ENCODE measurements around the gene GAS2L1.

GAS2L1 gene

DNA sequence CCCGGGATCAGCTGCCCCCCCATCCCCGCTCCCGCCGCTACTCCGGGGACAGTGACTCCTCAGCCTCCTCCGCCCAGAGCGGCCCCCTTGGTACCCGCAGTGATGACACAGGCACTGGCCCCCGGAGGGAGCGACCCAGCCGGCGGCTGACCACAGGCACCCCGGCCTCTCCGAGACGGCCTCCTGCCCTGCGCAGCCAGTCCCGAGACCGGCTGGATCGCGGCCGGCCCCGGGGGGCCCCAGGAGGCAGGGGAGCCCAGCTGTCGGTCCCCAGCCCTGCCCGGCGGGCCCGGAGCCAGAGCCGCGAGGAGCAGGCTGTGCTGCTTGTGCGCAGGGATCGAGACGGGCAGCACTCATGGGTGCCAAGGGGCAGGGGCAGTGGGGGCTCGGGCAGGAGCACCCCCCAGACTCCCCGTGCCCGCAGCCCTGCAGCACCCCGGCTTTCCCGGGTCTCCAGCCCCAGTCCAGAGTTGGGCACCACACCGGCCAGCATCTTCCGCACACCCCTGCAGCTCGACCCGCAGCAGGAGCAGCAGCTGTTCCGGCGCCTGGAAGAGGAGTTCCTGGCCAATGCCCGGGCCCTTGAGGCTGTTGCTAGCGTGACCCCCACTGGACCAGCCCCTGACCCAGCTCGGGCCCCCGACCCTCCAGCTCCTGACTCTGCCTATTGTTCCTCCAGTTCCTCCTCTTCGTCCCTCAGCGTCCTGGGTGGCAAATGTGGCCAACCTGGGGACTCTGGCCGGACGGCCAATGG, 5.2 kb downstream of the GAS2L1 start:
- no peak overlapping the region for H3K4me3 ChIP-seq (ENCODE audit: low read depth in 1 of 2, low read length in 2 of 2)
- DNase-seq (no peak), ATAC-seq (ENCODE audit: insufficient read depth, low read depth) (no peak)
- H3K9ac ChIP-seq (ENCODE audit: low read depth, low read length): no peak overlapping the region
- H3K36me3 ChIP-seq (ENCODE audit: insufficient read depth, low read length): no peaks in the 10 kb centered on the region
- H3K4me2 ChIP-seq (ENCODE audit: insufficient read depth, low read length): no peak overlapping the region
- no peak overlapping the region for H2AFZ ChIP-seq (ENCODE audit: low read depth, low read length)
- peaks cover 10% of the 10 kb centered on the region for H3K27me3 ChIP-seq (ENCODE audit: insufficient read depth, low read length, poor library complexity)
- H3K79me2 ChIP-seq (ENCODE audit: insufficient read depth, low read length): no peaks in the 10 kb centered on the region
- H3K4me1 ChIP-seq (ENCODE audit: insufficient read depth, low read length): peaks cover 20% of the 10 kb centered on the region
- H3K9me3 ChIP-seq (ENCODE audit: insufficient read depth, low read length, severe bottlenecking): no peaks in the 10 kb centered on the region
- H4K20me1 ChIP-seq (ENCODE audit: insufficient read depth, low read length): peaks cover 8% of the 10 kb centered on the region; the same call in 1 of the 2 replicates
- no peak for TF ChIP-seq EZH2 (IDR thresholded peaks at IDR 0.05; ENCODE audit: borderline replicate concordance, low read depth, low read length, severe bottlenecking)
- TF ChIP-seq, protein P1, sequence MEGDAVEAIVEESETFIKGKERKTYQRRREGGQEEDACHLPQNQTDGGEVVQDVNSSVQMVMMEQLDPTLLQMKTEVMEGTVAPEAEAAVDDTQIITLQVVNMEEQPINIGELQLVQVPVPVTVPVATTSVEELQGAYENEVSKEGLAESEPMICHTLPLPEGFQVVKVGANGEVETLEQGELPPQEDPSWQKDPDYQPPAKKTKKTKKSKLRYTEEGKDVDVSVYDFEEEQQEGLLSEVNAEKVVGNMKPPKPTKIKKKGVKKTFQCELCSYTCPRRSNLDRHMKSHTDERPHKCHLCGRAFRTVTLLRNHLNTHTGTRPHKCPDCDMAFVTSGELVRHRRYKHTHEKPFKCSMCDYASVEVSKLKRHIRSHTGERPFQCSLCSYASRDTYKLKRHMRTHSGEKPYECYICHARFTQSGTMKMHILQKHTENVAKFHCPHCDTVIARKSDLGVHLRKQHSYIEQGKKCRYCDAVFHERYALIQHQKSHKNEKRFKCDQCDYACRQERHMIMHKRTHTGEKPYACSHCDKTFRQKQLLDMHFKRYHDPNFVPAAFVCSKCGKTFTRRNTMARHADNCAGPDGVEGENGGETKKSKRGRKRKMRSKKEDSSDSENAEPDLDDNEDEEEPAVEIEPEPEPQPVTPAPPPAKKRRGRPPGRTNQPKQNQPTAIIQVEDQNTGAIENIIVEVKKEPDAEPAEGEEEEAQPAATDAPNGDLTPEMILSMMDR (IDR thresholded peaks at IDR 0.05; ENCODE audit: borderline replicate concordance, extremely low read depth, low read length, poor library complexity, severe bottlenecking): no peak
- no peak overlapping the region for H3K27ac ChIP-seq (ENCODE audit: low read length)

DNA sequence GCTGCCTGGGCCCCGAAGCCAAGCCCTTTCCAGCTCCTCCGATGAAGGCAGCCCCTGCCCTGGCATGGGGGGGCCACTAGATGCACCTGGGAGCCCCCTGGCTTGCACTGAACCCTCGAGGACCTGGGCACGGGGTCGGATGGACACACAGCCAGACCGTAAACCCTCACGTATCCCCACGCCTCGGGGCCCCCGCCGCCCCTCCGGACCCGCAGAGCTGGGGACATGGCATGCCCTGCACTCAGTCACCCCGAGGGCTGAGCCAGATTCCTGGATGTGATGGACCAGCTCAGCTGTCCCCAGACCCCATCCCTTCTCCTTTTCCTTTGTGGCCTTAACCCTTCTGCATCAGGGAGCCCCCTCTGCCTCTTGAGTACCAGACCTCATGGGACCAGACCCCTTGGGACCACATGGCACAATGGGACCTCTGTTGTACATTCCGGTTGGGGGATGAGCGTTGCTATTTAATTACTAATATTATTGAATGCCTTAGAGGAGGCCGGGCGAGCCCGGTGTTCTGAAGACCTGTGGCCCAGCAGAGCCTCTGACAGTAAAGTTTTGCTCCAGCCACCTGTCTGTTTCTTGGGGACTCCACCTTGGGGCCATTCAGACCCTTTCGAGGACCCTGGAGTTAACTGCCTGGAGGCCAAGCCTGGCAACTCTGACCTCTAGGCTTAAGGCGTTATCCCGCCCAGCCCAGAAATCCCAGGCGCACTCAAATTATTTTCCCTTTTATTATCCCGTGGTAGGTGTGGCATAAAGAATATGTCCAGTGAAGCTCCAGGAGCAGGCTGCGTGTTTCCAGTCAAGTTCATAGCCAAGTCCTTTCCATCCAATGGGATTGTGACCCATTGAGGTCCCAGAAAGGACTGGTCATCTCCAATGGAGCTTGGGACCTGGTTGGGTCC, 6.0 kb downstream of the GAS2L1 start:
- Histone ChIP-seq H3K9ac (ENCODE audit: low read depth, low read length) (no peak overlapping the region), H3K27me3 (ENCODE audit: insufficient read depth, low read length, poor library complexity) (peaks cover 9% of the 10 kb centered on the region), H3K27ac (ENCODE audit: low read length) (no peak overlapping the region), H3K4me2 (ENCODE audit: insufficient read depth, low read length) (no peak overlapping the region), H3K36me3 (ENCODE audit: insufficient read depth, low read length) (no peaks in the 10 kb centered on the region), H3K4me3 (ENCODE audit: low read depth in 1 of 2, low read length in 2 of 2) (no peak overlapping the region), H3K9me3 (ENCODE audit: insufficient read depth, low read length, severe bottlenecking) (no peaks in the 10 kb centered on the region), H4K20me1 (ENCODE audit: insufficient read depth, low read length) (peaks cover 8% of the 10 kb centered on the region; the same call in 1 of the 2 replicates), H3K4me1 (ENCODE audit: insufficient read depth, low read length) (peaks cover 15% of the 10 kb centered on the region), H3K79me2 (ENCODE audit: insufficient read depth, low read length) (no peaks in the 10 kb centered on the region), H2AFZ (ENCODE audit: low read depth, low read length) (no peak overlapping the region)
- no peak for DNase-seq
- ATAC-seq (ENCODE audit: insufficient read depth, low read depth): no peak
- no peak for TF ChIP-seq EZH2 (IDR thresholded peaks at IDR 0.05; ENCODE audit: borderline replicate concordance, low read depth, low read length, severe bottlenecking)
- TF ChIP-seq, protein P1 (IDR thresholded peaks at IDR 0.05; ENCODE audit: borderline replicate concordance, extremely low read depth, low read length, poor library complexity, severe bottlenecking): no peak

DNA sequence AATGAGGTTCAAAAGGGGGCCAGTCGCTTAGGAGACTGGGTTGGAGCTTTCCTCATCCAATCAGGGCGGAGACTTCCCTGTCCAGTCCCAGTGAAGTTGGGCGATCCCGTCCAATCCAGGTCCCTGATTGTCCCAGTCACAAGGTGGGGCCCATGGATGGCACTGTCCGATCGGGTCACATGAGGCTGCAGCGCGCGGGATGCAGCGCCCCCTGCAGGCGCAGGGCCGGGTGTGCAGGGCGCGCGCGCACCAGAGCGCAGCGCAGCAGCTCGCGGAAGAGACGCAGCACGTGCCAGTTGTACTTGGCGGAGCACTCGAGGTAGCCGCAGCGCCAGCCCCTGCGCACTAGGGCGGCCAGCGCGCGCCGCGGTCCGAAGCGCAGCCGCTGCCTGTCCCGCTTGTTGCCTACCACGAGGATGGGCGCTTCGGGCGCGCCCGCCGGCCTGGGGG, 6.7 kb downstream of the GAS2L1 start:
- Histone ChIP-seq H3K27me3 (ENCODE audit: insufficient read depth, low read length, poor library complexity) (peaks cover 9% of the 10 kb centered on the region), H3K4me1 (ENCODE audit: insufficient read depth, low read length) (peaks cover 11% of the 10 kb centered on the region; the same call in 1 of the 2 replicates)

More for the DNA sequence above, 6.7 kb downstream of the GAS2L1 start:
- no peak overlapping the region for H3K4me2 ChIP-seq (ENCODE audit: insufficient read depth, low read length)
- H2AFZ ChIP-seq (ENCODE audit: low read depth, low read length): no peak overlapping the region
- no peak for TF ChIP-seq EZH2 (IDR thresholded peaks at IDR 0.05; ENCODE audit: borderline replicate concordance, low read depth, low read length, severe bottlenecking)
- TF ChIP-seq, protein P1 (IDR thresholded peaks at IDR 0.05; ENCODE audit: borderline replicate concordance, extremely low read depth, low read length, poor library complexity, severe bottlenecking): peak; percentile 56
- no peak overlapping the region for H3K9ac ChIP-seq (ENCODE audit: low read depth, low read length)
- no peaks in the 10 kb centered on the region for H3K79me2 ChIP-seq (ENCODE audit: insufficient read depth, low read length)
- H4K20me1 ChIP-seq (ENCODE audit: insufficient read depth, low read length): peaks cover 7% of the 10 kb centered on the region; the same call in 1 of the 2 replicates
- no peak for ATAC-seq (ENCODE audit: insufficient read depth, low read depth)
- no peaks in the 10 kb centered on the region for H3K36me3 ChIP-seq (ENCODE audit: insufficient read depth, low read length)
- H3K9me3 ChIP-seq (ENCODE audit: insufficient read depth, low read length, severe bottlenecking): no peaks in the 10 kb centered on the region
- no peak for DNase-seq
- no peak overlapping the region for H3K4me3 ChIP-seq (ENCODE audit: low read depth in 1 of 2, low read length in 2 of 2)
- H3K27ac ChIP-seq (ENCODE audit: low read length): no peak overlapping the region

All from DND-41 (cell line).